IMR-90 (cell line): ENCODE data around the gene SPTLC1. TPM values are rescaled to one million over a fixed set of nuclear protein-coding genes. Genes with fewer than 3 reads are reported as not detected.

ENCODE experiments used
- ATAC-seq: fragments of 200-7000 bp; cut with Tn5 transposase; 2 replicates; pipeline ENCODE4 v1.9.1; 2020; ENCODE audit warnings: low read depth, mild to moderate bottlenecking, moderate library complexity
- BruUV-seq: library from RNA; stranded (reverse); fragments of 400-500 nt; replicated peaks from 2 replicates; lab custom pipeline; 2021; lab: Mats Ljungman, UMichigan
- CTCF ChIA-PET: fragments of 300-600 bp; formaldehyde crosslinking; extraction: SDS; loops from one replicate; lab custom pipeline; 2021; ENCODE audit warnings: antibody characterized with exemption; lab: Yijun Ruan, JAX
- POLR2A ChIA-PET: fragments of 300-600 bp; sonication (Branson Sonifier 250); formaldehyde crosslinking; loops from one replicate; lab custom pipeline; 2022; ENCODE audit warnings: antibody characterized with exemption; ENCODE audit not compliant: unreplicated experiment; lab: Charles Lee
- DNase-seq: peaks from one replicate; pipeline ENCODE4 v3.0.0; 2013
- H2AFZ ChIP-seq: replicated peaks from 2 replicates; pipeline ENCODE3; 2013; ENCODE audit warnings: low read length, mild to moderate bottlenecking; ENCODE audit not compliant: poor library complexity
- H2AK5ac ChIP-seq: 2 replicates; pipeline ENCODE4 v1.6.1; 2013; ENCODE audit warnings: low read depth, low read length, inconsistent platforms
- H2AK9ac ChIP-seq: replicated peaks from 2 replicates; pipeline ENCODE3; 2013; ENCODE audit warnings: mild to moderate bottlenecking, low read depth, low read length, moderate library complexity; ENCODE audit not compliant: poor library complexity
- H2BK120ac ChIP-seq: 2 replicates; pipeline ENCODE4 v1.6.1; 2013; ENCODE audit warnings: low read depth, low read length, inconsistent platforms
- H2BK15ac ChIP-seq: 3 replicates; pipeline ENCODE4 v1.6.1; 2013; ENCODE audit warnings: low read depth, low read length, inconsistent platforms
- H2BK20ac ChIP-seq: 2 replicates; pipeline ENCODE4 v1.6.1; 2013; ENCODE audit warnings: low read depth, mild to moderate bottlenecking, inconsistent platforms, low read length, moderate library complexity
- H2BK5ac ChIP-seq: 2 replicates; pipeline ENCODE4 v1.6.1; 2013; ENCODE audit warnings: mild to moderate bottlenecking, low read depth, low read length, inconsistent platforms; ENCODE audit not compliant: poor library complexity, severe bottlenecking
- H3K14ac ChIP-seq: replicated peaks from 2 replicates; pipeline ENCODE4 v1.6.1; 2013; ENCODE audit warnings: low read depth, low read length, inconsistent platforms
- H3K18ac ChIP-seq: 2 replicates; pipeline ENCODE4 v1.6.1; 2013; ENCODE audit warnings: low read depth, low read length, control low read depth
- H3K23ac ChIP-seq: 2 replicates; pipeline ENCODE4 v1.6.1; 2013; ENCODE audit warnings: low read depth, low read length, inconsistent platforms
- H3K27ac ChIP-seq: 2 replicates; pipeline ENCODE4 v1.5.1; 2013; ENCODE audit warnings: mild to moderate bottlenecking, control low read depth, low read length; ENCODE audit not compliant: insufficient read depth
- H3K27me3 ChIP-seq: 2 replicates; pipeline ENCODE4 v1.6.1; 2013; ENCODE audit warnings: low read length; ENCODE audit not compliant: control insufficient read depth, insufficient read depth
- H3K36me3 ChIP-seq: 2 replicates; pipeline ENCODE4 v1.6.1; 2013; ENCODE audit warnings: low read length, mixed read lengths; ENCODE audit not compliant: control insufficient read depth, insufficient read depth
- H3K4ac ChIP-seq: 2 replicates; pipeline ENCODE4 v1.6.1; 2013; ENCODE audit warnings: low read depth, low read length, inconsistent platforms
- H3K4me1 ChIP-seq: 2 replicates; pipeline ENCODE4 v1.6.1; 2013; ENCODE audit warnings: low read length, mixed read lengths; ENCODE audit not compliant: control insufficient read depth, insufficient read depth
- H3K4me2 ChIP-seq: 2 replicates; pipeline ENCODE4 v1.6.1; 2013; ENCODE audit warnings: low read depth, mild to moderate bottlenecking, control low read depth, low read length, moderate library complexity
- H3K4me3 ChIP-seq: 2 replicates; pipeline ENCODE4 v1.5.1; 2013; ENCODE audit warnings: low read depth, mild to moderate bottlenecking, control low read depth, low read length, moderate library complexity; ENCODE audit not compliant: insufficient read depth
- H3K56ac ChIP-seq: 2 replicates; pipeline ENCODE4 v1.6.1; 2013; ENCODE audit warnings: low read length, inconsistent platforms; ENCODE audit not compliant: insufficient read depth; ENCODE audit errors: extremely low read depth
- H3K79me1 ChIP-seq, 2 experiments: 2 replicates each; pipeline ENCODE4 v1.6.1; 2013; ENCODE audit warnings: low read length in 2 of 2, inconsistent platforms in 1 of 2, low read depth in 1 of 2
- H3K9ac ChIP-seq: 2 replicates; pipeline ENCODE4 v1.6.1; 2013; ENCODE audit warnings: low read depth, low read length, control low read depth
- H3K9me1 ChIP-seq: 2 replicates; pipeline ENCODE4 v1.6.1; 2013; ENCODE audit warnings: low read length, inconsistent platforms; ENCODE audit not compliant: insufficient read depth
- H3K9me3 ChIP-seq: 2 replicates; pipeline ENCODE4 v1.6.1; 2013; ENCODE audit warnings: low read length; ENCODE audit not compliant: control insufficient read depth, insufficient read depth
- H4K20me1 ChIP-seq: 2 replicates; pipeline ENCODE4 v1.6.1; 2013; ENCODE audit warnings: low read length, inconsistent platforms; ENCODE audit not compliant: insufficient read depth
- H4K5ac ChIP-seq: 2 replicates; pipeline ENCODE4 v1.6.1; 2013; ENCODE audit warnings: mild to moderate bottlenecking, low read depth, low read length, control low read depth
- H4K8ac ChIP-seq, 2 experiments: 2 replicates each; pipeline ENCODE4 v1.6.1; 2013; ENCODE audit warnings: low read depth in 2 of 2, low read length in 2 of 2, control low read depth in 1 of 2, inconsistent platforms in 1 of 2
- H4K91ac ChIP-seq: 2 replicates; pipeline ENCODE4 v1.6.1; 2013; ENCODE audit warnings: low read depth, low read length, inconsistent platforms; ENCODE audit not compliant: insufficient read depth
- BHLHE40 ChIP-seq: fragments of 150-350 bp; IDR thresholded peaks from 2 replicates; pipeline ENCODE4 v1.6.1; 2016; ENCODE audit warnings: mild to moderate bottlenecking, low read depth, low read length
- MAZ ChIP-seq: IDR thresholded peaks from 2 replicates; pipeline ENCODE4 v1.6.1; 2012; ENCODE audit warnings: low read depth, mild to moderate bottlenecking, low read length, improper control_type of control experiment, moderate library complexity, borderline replicate concordance
- MXI1 ChIP-seq: IDR thresholded peaks from 2 replicates; pipeline ENCODE4 v1.6.1; 2012; ENCODE audit warnings: low read depth, mild to moderate bottlenecking, low read length, moderate library complexity, borderline replicate concordance
- POLR2A ChIP-seq: IDR thresholded peaks from 2 replicates; pipeline ENCODE4 v1.6.1; 2012; ENCODE audit warnings: mild to moderate bottlenecking, low read depth, low read length
- RFX5 ChIP-seq: IDR thresholded peaks from 2 replicates; pipeline ENCODE4 v1.8.0; 2012; ENCODE audit warnings: low read depth, mild to moderate bottlenecking, low read length, moderate library complexity
- WGBS, 2 experiments: methylation state at CpG; one replicate each; pipeline versions ENCODE4 v1.1.5 to v1.1.7; 2013; ENCODE audit warnings: missing lambda C conversion rate in 2 of 2; ENCODE audit not compliant: insufficient read length in 1 of 2; ENCODE audit errors: extremely low coverage in 2 of 2; 5-methylcytosine and 5-hydroxymethylcytosine counted together
- dilution Hi-C: fragments of 300-500 bp; cut with HindIII; formaldehyde crosslinking; loops from one replicate; pipeline ENCODE4 v1.14.3; 2018; ENCODE audit warnings: low sequenced_read_pairs; ENCODE audit not compliant: unreplicated experiment
- in situ Hi-C: fragments of 300-500 bp; cut with MboI; formaldehyde crosslinking; loops from 3 replicates; pipeline ENCODE4 v1.14.3; 2019; ENCODE audit warnings: low sequenced_read_pairs, inconsistent platforms, mixed read lengths
- intact Hi-C: fragments of 100-400 bp; cut with micrococcal nuclease; formaldehyde crosslinking; loops from 2 replicates; pipeline ENCODE4 v1.10.0; 2022
- polyA plus RNA-seq, 3 experiments: library from polyadenylated mRNA; depleted of rRNA; stranded (reverse); fragments of >200 nt; gene quantifications; 2 replicates each; pipeline ENCODE4 v1.2.3, GENCODE V29; 2012; ENCODE audit warnings: low replicate concordance in 1 of 3
- total RNA-seq: library from RNA; depleted of rRNA; stranded (reverse); fragments of >200 nt; gene quantifications from 2 replicates; pipeline ENCODE4 v1.2.3, GENCODE V29; 2012

SPTLC1 gene
- total and polyA plus RNA-seq, 2 of the 4 experiments (the other 2 are of a cell fraction): 65.7 to 92.7 TPM

DNA sequence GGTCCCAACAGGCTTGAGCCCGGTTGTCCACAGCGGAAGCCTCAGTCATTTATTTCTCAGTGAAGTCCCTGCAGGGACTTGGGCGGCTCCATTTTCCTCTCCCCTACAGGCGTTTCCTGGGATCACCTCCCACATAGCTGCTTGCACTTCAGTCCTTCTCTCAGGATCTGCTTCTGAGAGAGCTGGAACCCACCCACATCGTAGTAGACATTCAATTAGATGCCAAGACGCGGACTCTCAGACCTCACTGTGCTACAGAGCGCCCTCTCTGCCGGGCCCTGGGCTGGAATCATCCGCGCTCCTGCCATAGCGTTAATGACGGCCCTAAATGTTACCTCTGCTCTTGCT is 111.2 kb downstream of the SPTLC1 start:
- no peak overlapping the region for H2BK15ac ChIP-seq
- no peak overlapping the region for H3K4ac ChIP-seq
- no peak overlapping the region for H2AK9ac ChIP-seq
- no peak overlapping the region for H3K23ac ChIP-seq
- H3K56ac ChIP-seq: no peak overlapping the region
- no peaks in the 10 kb centered on the region for H3K9me1 ChIP-seq
- no peak overlapping the region for H4K91ac ChIP-seq
- no peak overlapping the region for H3K4me3 ChIP-seq
- dilution Hi-C loops: no loop called here
- POLR2A ChIA-PET: no interaction called here
- intact Hi-C loops: no loop called here
- H4K20me1 ChIP-seq: no peaks in the 10 kb centered on the region
- H3K18ac ChIP-seq: no peak overlapping the region
- H3K4me1 ChIP-seq: no peaks in the 10 kb centered on the region
- H3K79me1 ChIP-seq: no peaks in the 10 kb centered on the region
- no TSS peak for BruUV-seq
- no peak overlapping the region for H3K14ac ChIP-seq
- DNase-seq (no peak), ATAC-seq (no peak)
- no peak overlapping the region for H2BK5ac ChIP-seq
- H3K27me3 ChIP-seq: peaks cover 3% of the 10 kb centered on the region
- in situ Hi-C loops: no loop called here
- no peak overlapping the region for H3K9ac ChIP-seq
- H2BK120ac ChIP-seq: no peak overlapping the region
- no peak overlapping the region for H3K27ac ChIP-seq
- H2AK5ac ChIP-seq: no peak overlapping the region
- WGBS, 2 experiments: 85% methylated on average over 7 of the region's 13 CpGs; no CpG with 5 or more reads in 1 of the 2 experiments
- TF ChIP-seq POLR2A (no peak), BHLHE40 (no peak), MAZ (no peak), MXI1 (no peak), RFX5 (no peak)
- CTCF ChIA-PET: interaction anchor here (0.6 kb wide), 1 partner anchor 16 kb away, joined by 5 read pairs; no protein-coding TSS in a partner anchor
- no peak overlapping the region for H2BK20ac ChIP-seq
- no peak overlapping the region for H4K5ac ChIP-seq
- H4K8ac ChIP-seq: no peak overlapping the region
- H3K4me2 ChIP-seq: no peak overlapping the region
- no peaks in the 10 kb centered on the region for H3K36me3 ChIP-seq
- H2AFZ ChIP-seq: no peak overlapping the region
- no peaks in the 10 kb centered on the region for H3K9me3 ChIP-seq
